ENCODE results near the gene FBXL7.

Gene FBXL7

DNA sequence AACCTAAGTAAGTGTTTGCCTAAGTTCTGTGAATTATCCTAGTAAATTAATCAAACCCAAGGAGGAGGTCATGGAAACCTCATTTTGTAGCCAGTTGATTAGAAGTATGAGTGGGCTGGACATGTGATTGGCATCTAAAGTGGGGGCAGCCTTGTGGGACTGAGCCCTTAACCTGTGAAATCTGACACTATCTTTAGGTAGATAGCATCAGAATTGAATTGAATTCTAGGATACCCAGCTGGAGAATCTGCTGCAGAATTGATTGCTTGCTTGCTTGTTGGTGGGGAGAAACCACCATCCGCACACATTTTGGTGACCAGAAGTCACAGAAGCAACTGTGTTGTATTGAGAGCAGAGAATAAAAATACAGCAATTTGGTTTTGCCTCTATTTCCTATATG is 97.0 kb downstream of the FBXL7 start:
- in situ Hi-C loops (cut with HindIII; ENCODE audit: low pct_ligation_motif_present, low pct_unique_long_range_greater_than_20kb, low sequenced_read_pairs), result no loop called here
- no peak for DNase-seq

- no peak for DNase-seq
- in situ Hi-C loops (cut with HindIII; ENCODE audit: low pct_ligation_motif_present, low pct_unique_long_range_greater_than_20kb, low sequenced_read_pairs), result no loop called here
Observed at GRCh38 chr5:15597804-15598203, 97.8 kb downstream of the FBXL7 start.

DNA sequence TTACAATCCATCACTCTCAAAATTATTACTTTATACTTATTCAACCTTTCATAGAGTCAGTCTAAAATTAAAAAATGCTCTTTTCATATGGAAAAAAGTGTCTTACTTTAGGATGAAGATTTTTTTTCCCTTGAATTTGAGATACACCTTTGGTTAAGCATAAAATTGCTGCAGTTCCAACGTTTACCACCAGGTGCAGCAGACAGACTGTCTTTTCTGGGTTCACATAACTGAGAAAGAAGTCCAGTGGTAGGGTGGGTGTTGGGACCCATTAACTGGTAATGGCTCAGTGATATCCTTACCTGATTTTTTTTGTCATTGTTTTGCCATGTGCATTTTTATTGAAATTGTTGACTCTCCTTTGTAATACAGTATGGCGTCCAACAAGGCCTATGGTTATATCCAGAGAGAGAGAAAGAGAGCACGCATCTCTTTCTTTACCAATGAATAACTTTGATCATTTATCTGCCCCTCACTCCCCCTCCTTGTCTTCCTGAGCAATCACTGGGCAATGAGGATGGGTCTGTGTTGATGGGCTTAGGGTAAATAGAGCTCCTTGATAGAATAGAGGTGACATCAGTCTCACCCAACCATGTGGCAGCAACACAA is 98.4 kb downstream of the FBXL7 start:
- DNase-seq, result peak; percentile 40
- in situ Hi-C loops (cut with HindIII; ENCODE audit: low pct_ligation_motif_present, low pct_unique_long_range_greater_than_20kb, low sequenced_read_pairs), result no loop called here

DNA sequence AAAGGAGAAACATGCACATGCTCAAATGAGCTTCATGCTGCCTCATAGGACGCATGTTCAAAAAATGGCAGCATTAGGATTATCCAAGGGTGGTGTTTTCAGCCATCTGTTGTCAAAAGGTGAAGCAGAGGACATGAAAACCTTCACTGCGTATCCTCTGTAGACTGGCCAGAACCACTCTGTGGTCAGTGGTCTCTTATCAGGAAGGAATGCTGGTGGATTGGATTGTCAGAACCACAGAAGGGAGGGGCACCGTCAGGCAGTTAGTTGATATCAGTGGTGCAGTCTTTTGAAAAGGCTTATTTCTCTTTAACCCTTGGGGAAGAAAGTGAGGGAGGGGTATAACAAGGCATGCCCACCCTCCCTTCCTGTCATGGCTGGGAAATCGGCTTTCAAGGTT is 100.1 kb downstream of the FBXL7 start:
- no peak for DNase-seq
- in situ Hi-C loops (cut with HindIII; ENCODE audit: low pct_ligation_motif_present, low pct_unique_long_range_greater_than_20kb, low sequenced_read_pairs), result no loop called here

DNA sequence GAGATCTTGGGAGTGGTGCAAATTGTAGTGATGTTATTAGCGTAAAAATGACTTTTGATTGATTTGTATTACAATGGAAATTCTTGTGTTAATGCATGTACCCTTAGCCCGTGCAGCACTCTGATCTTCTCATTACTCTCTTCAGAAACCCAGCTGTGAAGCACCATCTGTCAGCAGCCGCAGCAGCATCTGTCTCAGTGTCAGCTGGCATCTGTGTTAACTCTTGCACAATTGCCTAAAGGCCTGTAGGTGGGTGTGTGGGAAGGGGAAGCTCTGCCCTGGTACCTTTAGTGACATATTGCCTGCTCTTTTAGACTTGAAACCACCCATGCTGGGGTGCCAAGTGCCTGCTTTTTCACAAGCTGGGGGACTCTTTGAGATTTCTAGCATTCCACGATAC is 101.3 kb downstream of the FBXL7 start:
- in situ Hi-C loops (cut with HindIII; ENCODE audit: low pct_ligation_motif_present, low pct_unique_long_range_greater_than_20kb, low sequenced_read_pairs), result no loop called here
- DNase-seq, result no peak

DNA sequence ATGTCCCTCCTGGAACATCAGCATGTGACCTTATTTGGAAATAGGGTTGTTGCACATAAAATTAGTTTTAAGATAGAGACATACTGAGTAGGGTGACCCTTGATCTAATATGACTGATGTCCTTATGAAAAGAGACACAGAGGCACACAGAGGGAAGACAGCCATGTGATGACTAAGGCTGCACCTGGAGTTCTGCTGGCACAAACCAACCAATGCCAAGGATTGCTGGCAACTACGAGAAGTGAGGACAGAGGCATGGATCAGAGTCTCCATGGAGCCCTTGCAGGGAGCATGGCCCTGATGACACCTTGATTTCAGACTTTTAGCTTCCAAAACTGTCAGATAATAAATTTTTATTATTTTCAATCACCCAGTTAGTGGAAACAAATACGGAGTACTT is 101.9 kb downstream of the FBXL7 start:
- DNase-seq, result no peak
- in situ Hi-C loops (cut with HindIII; ENCODE audit: low pct_ligation_motif_present, low pct_unique_long_range_greater_than_20kb, low sequenced_read_pairs), result no loop called here

DNA sequence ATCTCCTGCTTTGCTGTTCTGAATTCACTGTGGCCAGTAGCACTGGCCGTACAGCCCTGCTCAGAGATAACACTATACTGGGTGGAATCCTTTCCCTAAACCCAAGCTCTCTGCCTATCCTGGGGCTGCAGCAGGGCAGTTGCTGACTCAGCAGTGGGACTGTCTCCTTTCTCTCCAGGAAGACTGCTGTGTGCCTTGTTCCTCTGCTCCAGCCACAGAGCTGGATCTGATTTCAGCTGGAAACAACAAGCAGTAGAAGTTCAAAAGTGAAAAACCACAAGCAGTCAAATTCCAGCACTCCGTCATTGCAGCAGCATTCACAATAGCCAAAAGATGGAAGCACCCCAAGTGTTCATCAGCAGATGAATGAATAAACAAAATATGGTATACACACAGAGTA is 105.0 kb downstream of the FBXL7 start:
- in situ Hi-C loops (cut with HindIII; ENCODE audit: low pct_ligation_motif_present, low pct_unique_long_range_greater_than_20kb, low sequenced_read_pairs), result no loop called here
- no peak for DNase-seq

GRCh38 chr5:15606197-15606596 is 106.2 kb downstream of the FBXL7 start:
- in situ Hi-C loops (cut with HindIII; ENCODE audit: low pct_ligation_motif_present, low pct_unique_long_range_greater_than_20kb, low sequenced_read_pairs), result no loop called here
- no peak for DNase-seq

DNA sequence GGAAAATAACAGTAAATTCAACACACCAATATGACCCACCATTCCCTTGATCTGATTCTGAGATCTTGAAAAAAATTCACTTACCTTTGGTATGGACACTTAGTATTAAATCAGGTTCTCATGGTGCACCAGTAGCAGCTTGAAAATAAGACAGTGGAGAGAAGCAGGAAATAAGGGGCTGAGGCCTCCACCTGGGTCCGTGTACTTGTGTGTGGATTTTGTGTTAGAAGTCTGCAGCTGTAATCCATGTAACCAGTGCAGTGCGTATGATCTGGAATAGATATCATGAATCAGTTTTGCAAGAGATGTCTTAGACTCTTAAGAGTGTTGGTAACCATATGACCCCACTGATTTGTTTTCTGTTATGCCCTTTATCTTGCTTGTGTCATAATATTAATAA is 107.1 kb downstream of the FBXL7 start:
- DNase-seq, result no peak
- in situ Hi-C loops (cut with HindIII; ENCODE audit: low pct_ligation_motif_present, low pct_unique_long_range_greater_than_20kb, low sequenced_read_pairs), result no loop called here

- DNase-seq, result no peak
- in situ Hi-C loops (cut with HindIII; ENCODE audit: low pct_ligation_motif_present, low pct_unique_long_range_greater_than_20kb, low sequenced_read_pairs), result no loop called here
Observed at GRCh38 chr5:15609076-15609725, 109.2 kb downstream of the FBXL7 start.

DNA sequence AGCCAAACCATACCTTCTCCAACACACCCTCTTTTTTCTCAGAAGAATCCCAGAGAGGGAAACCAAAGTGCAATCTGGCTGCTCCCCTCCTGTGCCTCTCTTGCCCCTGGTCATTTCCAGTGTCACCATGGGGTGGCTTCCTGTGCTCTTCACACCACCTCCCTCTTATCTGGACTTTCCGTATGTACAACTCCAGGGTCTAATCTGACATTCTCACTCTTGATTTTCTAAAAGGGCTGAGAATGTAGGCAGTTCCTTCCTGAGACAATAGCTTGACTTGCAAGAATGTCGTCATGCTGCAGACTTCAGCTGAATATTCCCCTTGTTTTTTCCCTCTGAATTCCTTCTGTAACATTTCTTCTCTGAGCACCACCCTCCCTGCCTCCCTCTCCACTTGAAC is 110.2 kb downstream of the FBXL7 start:
- in situ Hi-C loops (cut with HindIII; ENCODE audit: low pct_ligation_motif_present, low pct_unique_long_range_greater_than_20kb, low sequenced_read_pairs), result no loop called here
- DNase-seq, result no peak

- in situ Hi-C loops (cut with HindIII; ENCODE audit: low pct_ligation_motif_present, low pct_unique_long_range_greater_than_20kb, low sequenced_read_pairs), result no loop called here
- DNase-seq, result no peak
Observed at GRCh38 chr5:15611008-15611407, 111.0 kb downstream of the FBXL7 start.

- in situ Hi-C loops (cut with HindIII; ENCODE audit: low pct_ligation_motif_present, low pct_unique_long_range_greater_than_20kb, low sequenced_read_pairs), result no loop called here
- DNase-seq, result no peak
Observed at GRCh38 chr5:15612915-15613635, 113.1 kb downstream of the FBXL7 start.

- no peak for DNase-seq
- in situ Hi-C loops (cut with HindIII; ENCODE audit: low pct_ligation_motif_present, low pct_unique_long_range_greater_than_20kb, low sequenced_read_pairs), result no loop called here
Observed at GRCh38 chr5:15614679-15615078, 114.7 kb downstream of the FBXL7 start.

GRCh38 chr5:15615859-15616258 is 115.9 kb downstream of the FBXL7 start:
- DNase-seq, result no peak
- in situ Hi-C loops (cut with HindIII; ENCODE audit: low pct_ligation_motif_present, low pct_unique_long_range_greater_than_20kb, low sequenced_read_pairs), result no loop called here

- no peak for DNase-seq
- in situ Hi-C loops (cut with HindIII; ENCODE audit: low pct_ligation_motif_present, low pct_unique_long_range_greater_than_20kb, low sequenced_read_pairs), result no loop called here
Observed at GRCh38 chr5:15618938-15619337, 119.0 kb downstream of the FBXL7 start.

DNA sequence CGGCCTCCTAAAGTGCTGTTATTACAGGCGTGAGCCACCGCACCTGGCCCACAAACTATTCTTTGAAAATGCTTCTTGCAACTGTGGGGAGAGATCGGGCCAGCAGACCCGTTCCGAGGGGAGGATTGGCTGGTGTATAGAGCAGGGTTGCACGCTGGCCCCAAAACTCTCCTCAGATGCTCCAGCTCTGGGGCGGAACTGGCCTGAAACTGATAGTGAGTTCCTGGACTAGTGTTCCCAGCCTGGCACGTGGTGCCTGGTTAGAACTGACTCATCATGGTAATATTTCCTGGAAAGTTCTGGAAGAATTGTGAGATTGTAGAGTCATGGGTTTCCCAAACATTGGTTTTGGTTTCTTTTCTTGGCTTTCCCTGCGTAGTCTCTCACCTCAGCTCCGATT is 120.5 kb downstream of the FBXL7 start:
- DNase-seq, result peak; percentile 5
- in situ Hi-C loops (cut with HindIII; ENCODE audit: low pct_ligation_motif_present, low pct_unique_long_range_greater_than_20kb, low sequenced_read_pairs), result no loop called here

DNA sequence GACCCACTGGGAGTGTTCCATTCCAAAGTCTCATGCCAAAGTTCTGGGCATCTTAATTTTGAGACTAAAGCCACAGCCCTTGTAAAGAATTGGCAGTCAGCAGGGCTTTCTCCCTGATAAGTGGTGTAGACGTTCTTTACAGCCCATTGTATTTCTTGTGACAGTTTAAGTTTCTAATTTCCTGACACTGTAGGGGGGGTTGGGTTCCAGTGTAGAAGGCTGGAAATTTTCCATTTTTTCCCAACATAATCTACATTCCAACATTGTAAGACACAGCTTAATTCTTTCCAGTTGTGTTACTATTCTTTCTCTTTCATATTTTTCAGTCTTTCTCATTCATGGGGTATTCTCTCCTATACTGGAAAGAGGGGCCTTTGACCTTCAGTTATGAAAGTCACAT is 121.1 kb downstream of the FBXL7 start:
- in situ Hi-C loops (cut with HindIII; ENCODE audit: low pct_ligation_motif_present, low pct_unique_long_range_greater_than_20kb, low sequenced_read_pairs), result no loop called here
- DNase-seq, result no peak

- no peak for DNase-seq
- in situ Hi-C loops (cut with HindIII; ENCODE audit: low pct_ligation_motif_present, low pct_unique_long_range_greater_than_20kb, low sequenced_read_pairs), result no loop called here
Observed at GRCh38 chr5:15623794-15624193, 123.8 kb downstream of the FBXL7 start.

DNA sequence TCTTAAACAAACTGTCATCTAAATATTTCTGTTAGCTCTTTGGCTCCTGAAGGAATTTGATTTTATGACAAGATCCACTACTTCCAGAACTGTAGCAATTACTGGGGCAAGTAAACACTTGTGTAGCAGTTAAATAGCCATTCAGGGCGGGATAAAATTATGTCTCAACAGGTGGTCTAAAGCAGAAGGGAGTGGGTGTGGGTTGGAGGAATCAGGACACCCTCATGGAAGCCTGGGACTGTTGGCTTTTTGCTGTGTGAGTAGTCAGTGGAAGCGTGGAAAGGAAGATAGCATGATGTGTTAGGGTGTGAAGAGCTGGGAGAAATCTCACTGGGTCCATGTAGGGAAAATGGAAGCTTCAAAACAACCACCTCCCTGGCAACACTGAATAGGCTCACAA is 127.1 kb downstream of the FBXL7 start:
- no peak for DNase-seq
- in situ Hi-C loops (cut with HindIII; ENCODE audit: low pct_ligation_motif_present, low pct_unique_long_range_greater_than_20kb, low sequenced_read_pairs), result no loop called here

Data from ACHN (cell line).